AG09309 (cell line): ENCODE results near the gene WDR75.

Experiments used
- DNase-seq: peaks from one replicate; pipeline ENCODE4 v3.0.0-alpha.2; 2010; ENCODE audit warnings: low read depth
- H3K4me3 ChIP-seq: 2 replicates; pipeline ENCODE4 v1.5.1; 2011; ENCODE audit warnings: mild to moderate bottlenecking, low read depth, low read length, moderate library complexity; ENCODE audit not compliant: control insufficient read depth
- CTCF ChIP-seq: IDR thresholded peaks from 2 replicates; pipeline ENCODE4 v1.5.1; 2011; ENCODE audit warnings: mild to moderate bottlenecking, low read depth, low read length, inconsistent platforms; ENCODE audit not compliant: insufficient read depth, control insufficient read depth; ENCODE audit errors: missing control alignments

WDR75 gene

GRCh38 chr2:189504238-189504637, 63.0 kb downstream of the WDR75 start:
- no peak overlapping the region for H3K4me3 ChIP-seq
- no peak for DNase-seq
- TF ChIP-seq CTCF = no peak

- no peak for TF ChIP-seq CTCF
- no peak overlapping the region for H3K4me3 ChIP-seq
- no peak for DNase-seq
Measured at GRCh38 chr2:189505492-189505891, 64.2 kb downstream of the WDR75 start.

- no peak for TF ChIP-seq CTCF
- no peak overlapping the region for H3K4me3 ChIP-seq
- no peak for DNase-seq
Measured at GRCh38 chr2:189506514-189506976, 65.3 kb downstream of the WDR75 start.

GRCh38 chr2:189511210-189511959, 70.1 kb downstream of the WDR75 start:
- DNase-seq = no peak
- no peak overlapping the region for H3K4me3 ChIP-seq
- no peak for TF ChIP-seq CTCF

- no peak for TF ChIP-seq CTCF
- H3K4me3 ChIP-seq = no peak overlapping the region
- DNase-seq = no peak
Measured at GRCh38 chr2:189511960-189512319, 70.7 kb downstream of the WDR75 start.

GRCh38 chr2:189512879-189513278, 71.6 kb downstream of the WDR75 start:
- DNase-seq = no peak
- TF ChIP-seq CTCF = no peak
- H3K4me3 ChIP-seq = no peak overlapping the region
